GM18868 (cell line): ENCODE measurements around the gene CCDC92.
A peak's percentile ranks its signal among the peaks of the same experiment; 100 is the strongest.

Experiments used
- ATAC-seq: cut with Tn5 transposase; IDR thresholded peaks from one replicate; pipeline ENCODE4 v1.9.1; 2021; ENCODE audit warnings: mild to moderate bottlenecking, moderate library complexity; ENCODE audit not compliant: unreplicated experiment

Gene CCDC92

GRCh38 chr12:123976227-123976826 lies 3.7 kb upstream of the CCDC92 start:
- ATAC-seq: no peak

GRCh38 chr12:123973552-123974341 lies 1.1 kb upstream of the CCDC92 start:
- no peak for ATAC-seq

- peak; percentile 1 for ATAC-seq
These were observed 718 bp downstream of the CCDC92 start for GRCh38 chr12:123971770-123972456.

- no peak for ATAC-seq
These were observed 1.2 kb downstream of the CCDC92 start for GRCh38 chr12:123971449-123971769.

- ATAC-seq: no peak
These were observed 5.5 kb downstream of the CCDC92 start for GRCh38 chr12:123967121-123967586.

- no peak for ATAC-seq
These were observed 6.0 kb downstream of the CCDC92 start for GRCh38 chr12:123966596-123966995.

GRCh38 chr12:123965382-123965781 lies 7.2 kb downstream of the CCDC92 start:
- no peak for ATAC-seq

GRCh38 chr12:123963821-123964220 lies 8.8 kb downstream of the CCDC92 start:
- ATAC-seq: no peak

GRCh38 chr12:123962513-123962912 lies 10.1 kb downstream of the CCDC92 start:
- ATAC-seq: no peak

- no peak for ATAC-seq
These were observed 10.9 kb downstream of the CCDC92 start for GRCh38 chr12:123961585-123962345.

GRCh38 chr12:123960856-123961255 lies 11.8 kb downstream of the CCDC92 start:
- no peak for ATAC-seq

GRCh38 chr12:123960029-123960735 lies 12.4 kb downstream of the CCDC92 start:
- no peak for ATAC-seq

GRCh38 chr12:123958876-123959275 lies 13.8 kb downstream of the CCDC92 start:
- no peak for ATAC-seq

GRCh38 chr12:123958462-123958861 lies 14.2 kb downstream of the CCDC92 start:
- ATAC-seq: no peak

- ATAC-seq: no peak
These were observed 15.4 kb downstream of the CCDC92 start for GRCh38 chr12:123957196-123957595.

GRCh38 chr12:123956249-123956648 lies 16.4 kb downstream of the CCDC92 start:
- no peak for ATAC-seq

GRCh38 chr12:123954647-123955350 lies 17.8 kb downstream of the CCDC92 start:
- no peak for ATAC-seq

- no peak for ATAC-seq
These were observed 20.6 kb downstream of the CCDC92 start for GRCh38 chr12:123952037-123952436.

GRCh38 chr12:123951467-123951866 lies 21.2 kb downstream of the CCDC92 start:
- no peak for ATAC-seq
